ENCODE measurements around the gene RNF133. TPM values are rescaled to one million over a fixed set of nuclear protein-coding genes. Genes with fewer than 3 reads are reported as not detected.

The RNF133 gene
- total RNA-seq, 1 donor from 2014 or later: not detected

- Histone ChIP-seq H3K36me3 (ENCODE audit: control insufficient read depth, insufficient read depth, low read length) (no peaks in the 10 kb centered on the region), H3K27me3 (ENCODE audit: control insufficient read depth, insufficient read depth, low read length) (no peaks in the 10 kb centered on the region), H3K4me3 (ENCODE audit: low read depth, low read length) (no peak overlapping the region)
- no peak for TF ChIP-seq CTCF (IDR thresholded peaks at IDR 0.05; ENCODE audit: insufficient read depth, low read length, poor library complexity, severe bottlenecking)
- no peak for DNase-seq (ENCODE audit: low read depth)
These were observed 28.8 kb upstream of the RNF133 start for GRCh38 chr7:122727759-122728158.

- Histone ChIP-seq H3K27me3 (ENCODE audit: control insufficient read depth, insufficient read depth, low read length) (no peaks in the 10 kb centered on the region), H3K36me3 (ENCODE audit: control insufficient read depth, insufficient read depth, low read length) (no peaks in the 10 kb centered on the region), H3K4me3 (ENCODE audit: low read depth, low read length) (no peak overlapping the region)
- no peak for DNase-seq (ENCODE audit: low read depth)
- TF ChIP-seq CTCF (IDR thresholded peaks at IDR 0.05; ENCODE audit: insufficient read depth, low read length, poor library complexity, severe bottlenecking): no peak
These were observed 28.4 kb upstream of the RNF133 start for GRCh38 chr7:122727354-122727753.

GRCh38 chr7:122726881-122727280 lies 28.0 kb upstream of the RNF133 start:
- H3K27me3 ChIP-seq (ENCODE audit: control insufficient read depth, insufficient read depth, low read length): no peaks in the 10 kb centered on the region
- TF ChIP-seq CTCF (IDR thresholded peaks at IDR 0.05; ENCODE audit: insufficient read depth, low read length, poor library complexity, severe bottlenecking): no peak
- no peaks in the 10 kb centered on the region for H3K36me3 ChIP-seq (ENCODE audit: control insufficient read depth, insufficient read depth, low read length)
- H3K4me3 ChIP-seq (ENCODE audit: low read depth, low read length): no peak overlapping the region
- DNase-seq (ENCODE audit: low read depth): no peak

GRCh38 chr7:122724366-122724765 lies 25.4 kb upstream of the RNF133 start:
- no peak for TF ChIP-seq CTCF (IDR thresholded peaks at IDR 0.05; ENCODE audit: insufficient read depth, low read length, poor library complexity, severe bottlenecking)
- Histone ChIP-seq H3K36me3 (ENCODE audit: control insufficient read depth, insufficient read depth, low read length) (no peaks in the 10 kb centered on the region), H3K27me3 (ENCODE audit: control insufficient read depth, insufficient read depth, low read length) (no peaks in the 10 kb centered on the region), H3K4me3 (ENCODE audit: low read depth, low read length) (no peak overlapping the region)
- no peak for DNase-seq (ENCODE audit: low read depth)

- Histone ChIP-seq H3K4me3 (ENCODE audit: low read depth, low read length) (no peak overlapping the region), H3K27me3 (ENCODE audit: control insufficient read depth, insufficient read depth, low read length) (no peaks in the 10 kb centered on the region), H3K36me3 (ENCODE audit: control insufficient read depth, insufficient read depth, low read length) (no peaks in the 10 kb centered on the region)
- no peak for TF ChIP-seq CTCF (IDR thresholded peaks at IDR 0.05; ENCODE audit: insufficient read depth, low read length, poor library complexity, severe bottlenecking)
- DNase-seq (ENCODE audit: low read depth): no peak
These were observed 20.2 kb upstream of the RNF133 start for GRCh38 chr7:122719010-122719578.
